Pancreas (tissue), 10 donors: ENCODE measurements around the gene FATE1. TPM values are rescaled to one million over a fixed set of nuclear protein-coding genes. Genes with fewer than 3 reads are reported as not detected.

Experiments used
- ATAC-seq, 4 donors: fragments of 200-7000 bp; cut with Tn5 transposase; one replicate each; pipeline versions ENCODE4 v1.8.0 to v1.9.1; 2020; ENCODE audit warnings: mild to moderate bottlenecking in 4 of 4, moderate library complexity in 4 of 4
- DNase-seq, 6 donors: peaks; one replicate each; pipeline ENCODE4 v3.0.0-alpha.2; 2020
- FAIRE-seq: peaks from 2 replicates; lab custom pipeline; 2012; peaks lifted over from hg19 to GRCh38; lab: Jason Lieb, UNC
- H3K27ac ChIP-seq, 4 donors: fragments of 200-600 bp; sonication (generic); 1 replicate in 3 of 4; 2 replicates in 1 of 4; pipeline versions ENCODE4 v1.5.0 to v1.8.0; 2020
- H3K27me3 ChIP-seq, 4 donors: fragments of 200-600 bp; one replicate each; pipeline ENCODE4 v1.8.0; 2021
- H3K36me3 ChIP-seq, 3 donors: fragments of 200-600 bp; sonication (generic) in 1 of 3; one replicate each; pipeline versions ENCODE4 v1.5.0 to v1.8.0; 2020 to 2021
- H3K4me1 ChIP-seq, 3 donors: fragments of 200-600 bp; one replicate each; pipeline ENCODE4 v1.8.0; 2021
- H3K4me3 ChIP-seq, 4 donors: fragments of 200-600 bp; sonication (generic) in 2 of 4; one replicate each; pipeline versions ENCODE4 v1.5.0 to v1.8.0; 2020 to 2021
- H3K9me3 ChIP-seq, 4 donors: fragments of 200-600 bp; one replicate each; pipeline ENCODE4 v1.8.0; 2021
- WGBS, 2 donors: extraction: QIAGEN DNeasy Blood & Tissue Kit; methylation state at CpG; one replicate each; pipeline ENCODE4 v1.1.7; 2013; 5-methylcytosine and 5-hydroxymethylcytosine counted together
- intact Hi-C, 3 donors: fragments of 100-400 bp; cut with DNase I; formaldehyde crosslinking; loops; one replicate each; pipeline versions ENCODE4 v1.11.1 to v1.14.2; 2022
- polyA plus RNA-seq, 2 donors: library from polyadenylated mRNA; stranded (reverse); fragments of 200-250 nt; gene quantifications; one replicate each; pipeline ENCODE4 v1.2.3, GENCODE V29; 2013
- total RNA-seq, 6 donors: library from RNA; stranded (reverse); fragmentation: NEBNext Ultra II Directional in 4 of 6; extraction: Animal tissue kit (Norgen Biotek cat#: 25700) in 4 of 6; gene quantifications; one replicate each; pipeline versions ENCODE4 v1.2.1 to v1.2.4, GENCODE V29; 2021 to 2023
- TF ChIP-seq, protein P1 (sequence below), 4 donors: fragments of 200-600 bp; sonication (generic) in 3 of 4; IDR thresholded peaks; one replicate each; pipeline versions ENCODE4 v1.5.0 to v1.8.0; 2021; ENCODE audit warnings: antibody characterized with exemption in 4 of 4
- donor health status: healthy with polysubstance abuse.
- donor health status: DM: no; HTN: no; CAD: no; lungs with moderate emphysema.
- donor health status: DM: no; HTN: no; CAD: no.
- donor health status: control.
- donor health status: control.
- donor health status: Bipolar disorder and iron deficiency.
- donor health status: DM: yes; HTN: yes; CAD: no.
- donor health status: DM: no; HTN: no; CAD: no.
- donor health status: DM: no; HTN: no; CAD: no.
- donor health status: DM: yes; HTN: yes; CAD: no.

The FATE1 gene
- total and polyA plus RNA-seq, 8 donors = 0.07 TPM; not detected in 7

DNA sequence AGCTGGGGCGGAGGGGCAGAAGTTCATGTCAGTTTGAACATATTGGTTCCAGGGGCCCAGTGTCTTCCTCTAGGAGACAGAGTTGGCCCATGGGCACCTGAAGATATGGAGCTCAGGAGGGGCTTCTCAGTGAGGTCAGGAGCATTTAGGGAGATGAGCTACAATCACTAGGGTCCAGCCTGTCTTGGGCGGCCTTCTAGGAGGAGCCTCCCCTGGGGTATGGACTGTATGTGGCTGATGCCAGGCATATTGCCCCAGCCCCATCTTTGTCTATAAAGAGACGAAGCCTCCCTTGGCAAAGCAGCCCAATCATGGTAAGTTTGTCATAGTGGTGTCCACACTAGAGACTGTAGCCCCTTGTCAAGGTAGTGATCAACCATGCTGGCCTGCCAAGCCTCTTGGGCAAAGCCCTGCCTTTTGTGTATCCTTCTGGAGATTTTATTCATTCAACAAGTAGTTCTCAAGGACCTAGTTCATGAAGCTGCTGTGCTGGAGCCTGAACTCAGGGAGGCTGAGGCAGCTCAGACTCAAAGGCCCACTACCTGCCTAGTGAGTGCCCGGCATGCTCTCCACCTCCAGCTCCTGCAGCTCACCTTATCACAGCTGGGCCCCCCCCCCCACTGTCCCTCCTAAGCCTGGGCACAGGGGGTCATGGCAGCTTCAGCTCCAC is 13.4 kb downstream of the FATE1 start:
- Histone ChIP-seq H3K36me3 (no peaks in the 10 kb centered on the region), H3K9me3 (no peaks in the 10 kb centered on the region), H3K27me3 (peaks cover 0 to 9% (median 2%) of the 10 kb centered on the region in 4 donors), H3K4me1 (no peaks in the 10 kb centered on the region), H3K27ac (no peak overlapping the region), H3K4me3 (no peak overlapping the region)
- no peak for ATAC-seq
- TF ChIP-seq, protein P1, sequence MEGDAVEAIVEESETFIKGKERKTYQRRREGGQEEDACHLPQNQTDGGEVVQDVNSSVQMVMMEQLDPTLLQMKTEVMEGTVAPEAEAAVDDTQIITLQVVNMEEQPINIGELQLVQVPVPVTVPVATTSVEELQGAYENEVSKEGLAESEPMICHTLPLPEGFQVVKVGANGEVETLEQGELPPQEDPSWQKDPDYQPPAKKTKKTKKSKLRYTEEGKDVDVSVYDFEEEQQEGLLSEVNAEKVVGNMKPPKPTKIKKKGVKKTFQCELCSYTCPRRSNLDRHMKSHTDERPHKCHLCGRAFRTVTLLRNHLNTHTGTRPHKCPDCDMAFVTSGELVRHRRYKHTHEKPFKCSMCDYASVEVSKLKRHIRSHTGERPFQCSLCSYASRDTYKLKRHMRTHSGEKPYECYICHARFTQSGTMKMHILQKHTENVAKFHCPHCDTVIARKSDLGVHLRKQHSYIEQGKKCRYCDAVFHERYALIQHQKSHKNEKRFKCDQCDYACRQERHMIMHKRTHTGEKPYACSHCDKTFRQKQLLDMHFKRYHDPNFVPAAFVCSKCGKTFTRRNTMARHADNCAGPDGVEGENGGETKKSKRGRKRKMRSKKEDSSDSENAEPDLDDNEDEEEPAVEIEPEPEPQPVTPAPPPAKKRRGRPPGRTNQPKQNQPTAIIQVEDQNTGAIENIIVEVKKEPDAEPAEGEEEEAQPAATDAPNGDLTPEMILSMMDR (IDR thresholded peaks at IDR 0.05) = no peak
- intact Hi-C loops = no loop called here
- WGBS, 2 donors = 66 to 88% methylated on average over 4 of the region's 4 CpGs
- no peak for FAIRE-seq
- peak in 2 of 6 donors; percentile 21 to 22 for DNase-seq

DNA sequence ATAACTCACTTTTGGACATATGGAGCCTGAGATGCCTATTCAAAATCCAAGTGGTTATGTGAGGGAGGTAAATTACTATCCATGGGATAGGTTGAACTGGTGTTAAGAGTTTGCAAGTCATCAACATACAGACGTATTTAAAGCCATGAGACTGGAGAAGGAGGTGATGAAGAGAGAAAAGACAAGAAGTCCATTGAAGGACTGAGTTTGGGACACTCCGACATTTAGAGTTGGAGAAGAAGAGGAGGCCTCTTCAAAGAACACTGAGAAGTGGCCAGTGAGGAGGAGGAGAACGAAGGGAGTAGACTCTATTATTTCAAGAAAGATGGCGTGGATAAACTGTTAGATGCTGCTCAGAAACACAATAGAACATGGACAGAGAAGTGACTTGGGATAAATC is 18.6 kb downstream of the FATE1 start, which contains the start of gene CNGA2:
Gene CNGA2, plus strand, starts transcription at position 301 of the 400 bp plus-strand sequence. CDS start 3,738 bp downstream, outside the sequence.
- ATAC-seq (no peak), FAIRE-seq (no peak), DNase-seq (no peak)
- intact Hi-C loops = no loop called here
- TF ChIP-seq, protein P1 (IDR thresholded peaks at IDR 0.05) = no peak
- H3K4me3 ChIP-seq = no peak within 1 kb of the TSS
- H3K36me3 ChIP-seq = no peaks in the 10 kb centered on the region
- peaks cover 0 to 9% (median 2%) of the 10 kb centered on the region in 4 donors for H3K27me3 ChIP-seq
- 51 to 55% methylated on average over 4 of the region's 4 CpGs for WGBS, 2 donors
- H3K4me1 ChIP-seq = no peaks in the 10 kb centered on the region
- H3K9me3 ChIP-seq = no peaks in the 10 kb centered on the region
- no peak within 1 kb of the TSS for H3K27ac ChIP-seq

DNA sequence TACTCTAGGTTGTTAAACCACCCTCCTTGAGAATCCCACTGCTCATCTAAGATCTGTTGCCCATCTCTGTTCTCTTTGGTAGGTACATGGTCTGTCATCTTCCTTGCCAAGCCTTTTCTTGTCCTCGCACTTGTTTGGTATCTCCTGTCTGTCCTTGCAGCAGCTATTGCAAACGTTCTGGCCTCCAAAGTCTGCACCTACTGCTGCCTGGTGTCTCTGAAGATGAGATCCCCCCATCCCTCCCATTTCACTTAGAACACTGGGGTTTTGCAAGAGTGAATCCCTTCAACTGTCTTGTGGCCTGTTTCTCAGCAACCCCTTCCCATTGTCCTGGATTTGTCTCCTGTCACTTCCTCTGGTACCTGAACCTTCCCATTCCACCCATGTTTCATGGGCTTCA is 19.4 kb downstream of the FATE1 start:
- FAIRE-seq = no peak
- intact Hi-C loops = no loop called here
- no peaks in the 10 kb centered on the region for H3K36me3 ChIP-seq
- no peak overlapping the region for H3K4me3 ChIP-seq
- ATAC-seq = no peak
- no peak overlapping the region for H3K27ac ChIP-seq
- 38 to 39% methylated on average over 2 of the region's 2 CpGs for WGBS, 2 donors
- H3K9me3 ChIP-seq = no peaks in the 10 kb centered on the region
- H3K4me1 ChIP-seq = no peaks in the 10 kb centered on the region
- DNase-seq = no peak
- peaks cover 0 to 9% (median 2%) of the 10 kb centered on the region in 4 donors for H3K27me3 ChIP-seq
- TF ChIP-seq, protein P1 (IDR thresholded peaks at IDR 0.05) = no peak

GRCh38 chrX:151736685-151737084 is 20.9 kb downstream of the FATE1 start:
- FAIRE-seq (no peak), DNase-seq (no peak), ATAC-seq (no peak)
- H3K27ac ChIP-seq = no peak overlapping the region
- H3K4me1 ChIP-seq = no peaks in the 10 kb centered on the region
- peaks cover 0 to 2% (median 0%) of the 10 kb centered on the region in 4 donors for H3K27me3 ChIP-seq
- intact Hi-C loops = no loop called here
- H3K36me3 ChIP-seq = no peaks in the 10 kb centered on the region
- no peak overlapping the region for H3K4me3 ChIP-seq
- WGBS, 2 donors = 55 to 61% methylated on average over 6 of the region's 6 CpGs
- TF ChIP-seq, protein P1 (IDR thresholded peaks at IDR 0.05) = no peak
- H3K9me3 ChIP-seq = no peaks in the 10 kb centered on the region

GRCh38 chrX:151737494-151737893 is 21.7 kb downstream of the FATE1 start:
- H3K27ac ChIP-seq = no peak overlapping the region
- no peak overlapping the region for H3K4me3 ChIP-seq
- H3K36me3 ChIP-seq = no peaks in the 10 kb centered on the region
- no peaks in the 10 kb centered on the region for H3K9me3 ChIP-seq
- no peaks in the 10 kb centered on the region for H3K4me1 ChIP-seq
- no peak for FAIRE-seq
- no peaks in the 10 kb centered on the region for H3K27me3 ChIP-seq
- TF ChIP-seq, protein P1 (IDR thresholded peaks at IDR 0.05) = no peak
- no peak for ATAC-seq
- WGBS, 2 donors = 55 to 56% methylated on average over 5 of the region's 5 CpGs
- intact Hi-C loops = no loop called here
- DNase-seq = peak in 2 of 6 donors; percentile 1 to 5
